Measurements from ENCODE around the gene TMEM132E.

- TF ChIP-seq, protein P1, sequence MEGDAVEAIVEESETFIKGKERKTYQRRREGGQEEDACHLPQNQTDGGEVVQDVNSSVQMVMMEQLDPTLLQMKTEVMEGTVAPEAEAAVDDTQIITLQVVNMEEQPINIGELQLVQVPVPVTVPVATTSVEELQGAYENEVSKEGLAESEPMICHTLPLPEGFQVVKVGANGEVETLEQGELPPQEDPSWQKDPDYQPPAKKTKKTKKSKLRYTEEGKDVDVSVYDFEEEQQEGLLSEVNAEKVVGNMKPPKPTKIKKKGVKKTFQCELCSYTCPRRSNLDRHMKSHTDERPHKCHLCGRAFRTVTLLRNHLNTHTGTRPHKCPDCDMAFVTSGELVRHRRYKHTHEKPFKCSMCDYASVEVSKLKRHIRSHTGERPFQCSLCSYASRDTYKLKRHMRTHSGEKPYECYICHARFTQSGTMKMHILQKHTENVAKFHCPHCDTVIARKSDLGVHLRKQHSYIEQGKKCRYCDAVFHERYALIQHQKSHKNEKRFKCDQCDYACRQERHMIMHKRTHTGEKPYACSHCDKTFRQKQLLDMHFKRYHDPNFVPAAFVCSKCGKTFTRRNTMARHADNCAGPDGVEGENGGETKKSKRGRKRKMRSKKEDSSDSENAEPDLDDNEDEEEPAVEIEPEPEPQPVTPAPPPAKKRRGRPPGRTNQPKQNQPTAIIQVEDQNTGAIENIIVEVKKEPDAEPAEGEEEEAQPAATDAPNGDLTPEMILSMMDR (IDR thresholded peaks at IDR 0.05): no peak
- no peak for TF ChIP-seq POLR2A (IDR thresholded peaks at IDR 0.05)
Observed at GRCh38 chr17:34670618-34671017, 91.2 kb downstream of the TMEM132E start.
